ENCODE measurements around the gene GRAMD1A. TPM values are rescaled to one million over a fixed set of nuclear protein-coding genes. Genes with fewer than 3 reads are reported as not detected.

Gene GRAMD1A
- total and polyA plus RNA-seq, 9 of the 15 experiments (the other 6 are each of a cell fraction or from before 2014, with no cell fraction given): 1.4 to 63.8 (median 38.5) TPM

DNA sequence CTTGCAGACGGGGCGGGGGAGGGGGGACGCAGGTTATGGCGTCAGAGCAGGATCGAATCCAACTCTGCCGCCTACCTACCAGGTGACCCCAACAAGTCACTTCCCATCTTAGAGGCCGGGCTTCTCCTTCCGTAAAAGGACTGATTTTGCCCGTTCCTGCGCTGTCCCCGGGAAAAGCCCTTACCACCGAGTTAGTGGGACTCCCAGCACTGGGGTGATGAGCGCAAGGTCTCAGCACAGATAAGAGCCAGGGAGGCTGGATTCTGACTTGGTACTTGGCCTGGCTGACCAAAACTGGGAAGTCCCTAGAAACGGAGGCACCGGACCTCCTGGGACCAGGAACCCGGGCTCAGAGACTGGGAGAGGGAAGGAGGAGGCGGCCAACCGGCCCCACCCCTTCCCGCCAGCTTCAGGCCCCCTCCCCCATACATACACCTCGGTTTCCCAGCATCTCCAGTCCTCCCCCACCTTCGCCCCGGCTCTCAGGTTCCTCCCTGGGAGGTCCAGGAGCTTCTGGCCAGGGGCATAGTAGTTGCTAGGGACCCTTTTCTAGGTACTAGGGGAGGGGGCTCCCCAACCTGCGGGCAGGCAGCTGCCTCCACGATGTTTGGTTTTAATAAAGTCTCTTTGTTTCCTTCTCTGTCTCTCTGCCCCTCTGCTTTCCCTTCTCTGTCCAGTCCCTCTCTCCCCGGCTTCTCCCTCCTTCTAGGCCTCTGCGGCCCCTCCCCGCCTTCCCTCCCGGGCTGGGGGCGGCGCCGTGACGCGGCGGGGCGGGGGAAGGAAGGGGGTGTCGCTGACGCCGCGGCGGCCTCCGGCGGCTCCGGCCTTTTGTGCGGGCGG lies at the start of gene GRAMD1A (continued):
- no peak for TF ChIP-seq SMAD2 (IDR thresholded peaks at IDR 0.05; ENCODE audit: low read depth, low read length)
- no peak for TF ChIP-seq ZNF212 (CRISPR knock-in tag; IDR thresholded peaks at IDR 0.05)
- TF ChIP-seq NR0B1 (IDR thresholded peaks at IDR 0.05; ENCODE audit: partially characterized antibody): no peak
- TF ChIP-seq, protein P1, sequence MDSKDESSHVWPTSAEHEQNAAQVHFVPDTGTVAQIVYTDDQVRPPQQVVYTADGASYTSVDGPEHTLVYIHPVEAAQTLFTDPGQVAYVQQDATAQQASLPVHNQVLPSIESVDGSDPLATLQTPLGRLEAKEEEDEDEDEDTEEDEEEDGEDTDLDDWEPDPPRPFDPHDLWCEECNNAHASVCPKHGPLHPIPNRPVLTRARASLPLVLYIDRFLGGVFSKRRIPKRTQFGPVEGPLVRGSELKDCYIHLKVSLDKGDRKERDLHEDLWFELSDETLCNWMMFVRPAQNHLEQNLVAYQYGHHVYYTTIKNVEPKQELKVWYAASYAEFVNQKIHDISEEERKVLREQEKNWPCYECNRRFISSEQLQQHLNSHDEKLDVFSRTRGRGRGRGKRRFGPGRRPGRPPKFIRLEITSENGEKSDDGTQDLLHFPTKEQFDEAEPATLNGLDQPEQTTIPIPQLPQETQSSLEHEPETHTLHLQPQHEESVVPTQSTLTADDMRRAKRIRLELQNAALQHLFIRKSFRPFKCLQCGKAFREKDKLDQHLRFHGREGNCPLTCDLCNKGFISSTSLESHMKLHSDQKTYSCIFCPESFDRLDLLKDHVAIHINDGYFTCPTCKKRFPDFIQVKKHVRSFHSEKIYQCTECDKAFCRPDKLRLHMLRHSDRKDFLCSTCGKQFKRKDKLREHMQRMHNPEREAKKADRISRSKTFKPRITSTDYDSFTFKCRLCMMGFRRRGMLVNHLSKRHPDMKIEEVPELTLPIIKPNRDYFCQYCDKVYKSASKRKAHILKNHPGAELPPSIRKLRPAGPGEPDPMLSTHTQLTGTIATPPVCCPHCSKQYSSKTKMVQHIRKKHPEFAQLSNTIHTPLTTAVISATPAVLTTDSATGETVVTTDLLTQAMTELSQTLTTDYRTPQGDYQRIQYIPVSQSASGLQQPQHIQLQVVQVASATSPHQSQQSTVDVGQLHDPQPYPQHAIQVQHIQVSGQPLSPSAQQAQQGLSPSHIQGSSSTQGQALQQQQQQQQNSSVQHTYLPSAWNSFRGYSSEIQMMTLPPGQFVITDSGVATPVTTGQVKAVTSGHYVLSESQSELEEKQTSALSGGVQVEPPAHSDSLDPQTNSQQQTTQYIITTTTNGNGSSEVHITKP (IDR thresholded peaks at IDR 0.05; ENCODE audit: partially characterized antibody): no peak
- no peak; the same call in 1 of the 2 replicates for TF ChIP-seq ATF7 (IDR thresholded peaks at IDR 0.05)
- TF ChIP-seq STAT5B (CRISPR knock-in tag; IDR thresholded peaks at IDR 0.05): no peak
- TF ChIP-seq PRPF4 (IDR thresholded peaks at IDR 0.05; ENCODE audit: insufficient read depth, low read depth, low read length, poor library complexity, severe bottlenecking): no peak
- no peak for TF ChIP-seq ZFPM2 (CRISPR knock-in tag; IDR thresholded peaks at IDR 0.05)
- no peak for TF ChIP-seq SMAD4 (CRISPR knock-in tag; conservative IDR thresholded peaks at IDR 0.05)
- TF ChIP-seq ARID4B (CRISPR knock-in tag; IDR thresholded peaks at IDR 0.05): no peak
- no peak for TF ChIP-seq GTF2E2 (tag; IDR thresholded peaks at IDR 0.05)
- TF ChIP-seq MCM7 (IDR thresholded peaks at IDR 0.05): no peak
- TF ChIP-seq CBX1 (IDR thresholded peaks at IDR 0.05; ENCODE audit: low read depth): peak; percentile 29; the same call in 1 of the 2 replicates
- no peak for TF ChIP-seq SIN3A (IDR thresholded peaks at IDR 0.05; ENCODE audit: borderline replicate concordance in 2 of 2, control insufficient read depth in 1 of 2, low read depth in 2 of 2, low read length in 2 of 2)
- TF ChIP-seq ZNF316 (IDR thresholded peaks at IDR 0.05): no peak
- TF ChIP-seq SP1 (CRISPR knock-in tag; IDR thresholded peaks at IDR 0.05): no peak
- TF ChIP-seq CEBPB (tag; IDR thresholded peaks at IDR 0.05): no peak
- TF ChIP-seq SNAPC5 (CRISPR knock-in tag; IDR thresholded peaks at IDR 0.05): no peak
- no peak for TF ChIP-seq MAFG (tag; conservative IDR thresholded peaks at IDR 0.05)
